Neuronal stem cell (in vitro differentiated cells): ENCODE data around the gene PTPRT.

Experiments
- DNase-seq: peaks from one replicate; pipeline ENCODE4 v3.0.0-alpha.2; 2013; ENCODE audit warnings: low spot score
- H2AFZ ChIP-seq: one replicate; pipeline ENCODE4 v1.6.1; 2013; ENCODE audit warnings: mild to moderate bottlenecking, low read length, inconsistent platforms
- H2AK5ac ChIP-seq: 2 replicates; pipeline ENCODE4 v1.6.1; 2013; ENCODE audit warnings: low read depth, mild to moderate bottlenecking, inconsistent platforms, low read length, moderate library complexity, mixed read lengths
- H2BK120ac ChIP-seq: 2 replicates; pipeline ENCODE4 v1.6.1; 2013; ENCODE audit warnings: low read depth, mild to moderate bottlenecking, inconsistent platforms, low read length, moderate library complexity, mixed read lengths
- H2BK12ac ChIP-seq: one replicate; pipeline ENCODE4 v1.6.1; 2013; ENCODE audit warnings: low read length, inconsistent platforms
- H2BK15ac ChIP-seq: 2 replicates; pipeline ENCODE4 v1.6.1; 2013; ENCODE audit warnings: mild to moderate bottlenecking, low read length, inconsistent platforms, mixed read lengths
- H2BK5ac ChIP-seq: one replicate; pipeline ENCODE4 v1.6.1; 2013; ENCODE audit warnings: inconsistent platforms, mild to moderate bottlenecking, low read length, moderate library complexity
- H3K14ac ChIP-seq: one replicate; pipeline ENCODE4 v1.6.1; 2013; ENCODE audit warnings: low read length, inconsistent platforms
- H3K18ac ChIP-seq: 2 replicates; pipeline ENCODE4 v1.6.1; 2013; ENCODE audit warnings: low read length, inconsistent platforms
- H3K23ac ChIP-seq: 2 replicates; pipeline ENCODE4 v1.6.1; 2013; ENCODE audit warnings: low read depth, mild to moderate bottlenecking, mixed read lengths, low read length, inconsistent platforms; ENCODE audit not compliant: poor library complexity
- H3K27ac ChIP-seq: replicated peaks from 3 replicates; pipeline ENCODE4 v1.5.1; 2013; ENCODE audit warnings: low read length, inconsistent platforms
- H3K27me3 ChIP-seq, 3 experiments: 2 replicates each; pipeline ENCODE4 v1.6.1; 2013; ENCODE audit warnings: low read length in 3 of 3, mild to moderate bottlenecking in 2 of 3, inconsistent platforms in 1 of 3, low read depth in 1 of 3, mixed read lengths in 1 of 3, moderate library complexity in 1 of 3; ENCODE audit not compliant: control insufficient read depth in 3 of 3, insufficient read depth in 3 of 3
- H3K36me3 ChIP-seq, 2 donors: replicated peaks in 1 of 2; 2 replicates each; pipeline ENCODE4 v1.6.1; 2013; ENCODE audit warnings: low read length in 2 of 2; ENCODE audit not compliant: control insufficient read depth in 2 of 2, insufficient read depth in 2 of 2
- H3K4ac ChIP-seq: 2 replicates; pipeline ENCODE4 v1.6.1; 2013; ENCODE audit warnings: inconsistent platforms, mild to moderate bottlenecking, low read length, moderate library complexity
- H3K4me1 ChIP-seq, 2 donors: 1 replicate in 1 of 2; 2 replicates in 1 of 2; pipeline ENCODE4 v1.6.1; 2013; ENCODE audit warnings: low read length in 2 of 2, low read depth in 1 of 2; ENCODE audit not compliant: control insufficient read depth in 2 of 2, insufficient read depth in 1 of 2
- H3K4me2 ChIP-seq: one replicate; pipeline ENCODE4 v1.6.1; 2013; ENCODE audit warnings: mild to moderate bottlenecking, low read length, inconsistent platforms; ENCODE audit not compliant: insufficient read depth, poor library complexity, severe bottlenecking
- H3K4me3 ChIP-seq, 2 donors: 2 replicates each; pipeline ENCODE4 v1.5.1; 2013; ENCODE audit warnings: low read length in 2 of 2, mild to moderate bottlenecking in 2 of 2, inconsistent platforms in 1 of 2, moderate library complexity in 1 of 2
- H3K79me1 ChIP-seq: one replicate; pipeline ENCODE4 v1.6.1; 2013; ENCODE audit warnings: low read depth, mild to moderate bottlenecking, inconsistent platforms, low read length, moderate library complexity
- H3K9ac ChIP-seq: one replicate; pipeline ENCODE4 v1.6.1; 2013; ENCODE audit warnings: mild to moderate bottlenecking, low read depth, low read length, inconsistent platforms; ENCODE audit not compliant: poor library complexity
- H3K9me3 ChIP-seq, 2 donors: replicated peaks in 1 of 2; 2 replicates each; pipeline versions ENCODE3 to v1.6.1; 2013; ENCODE audit warnings: low read length in 2 of 2, mild to moderate bottlenecking in 2 of 2, inconsistent platforms in 1 of 2, low read depth in 1 of 2, mixed read lengths in 1 of 2, moderate library complexity in 1 of 2; ENCODE audit not compliant: control insufficient read depth in 2 of 2, insufficient read depth in 1 of 2
- H4K8ac ChIP-seq: one replicate; pipeline ENCODE4 v1.6.1; 2013; ENCODE audit warnings: low read depth, mild to moderate bottlenecking, inconsistent platforms, low read length, moderate library complexity
- H4K91ac ChIP-seq: one replicate; pipeline ENCODE4 v1.6.1; 2013; ENCODE audit warnings: low read length, low read depth, mild to moderate bottlenecking, inconsistent platforms; ENCODE audit not compliant: poor library complexity
- WGBS, 2 donors: extraction: QIAGEN DNeasy Blood & Tissue Kit; methylation state at CpG; one replicate each; pipeline ENCODE4 v1.1.7; 2013; ENCODE audit warnings: missing lambda C conversion rate in 2 of 2, mixed read lengths in 1 of 2; ENCODE audit not compliant: insufficient read length in 2 of 2, insufficient replicate concordance in 1 of 2; ENCODE audit errors: extremely low coverage in 2 of 2; 5-methylcytosine and 5-hydroxymethylcytosine counted together

Gene PTPRT

DNA sequence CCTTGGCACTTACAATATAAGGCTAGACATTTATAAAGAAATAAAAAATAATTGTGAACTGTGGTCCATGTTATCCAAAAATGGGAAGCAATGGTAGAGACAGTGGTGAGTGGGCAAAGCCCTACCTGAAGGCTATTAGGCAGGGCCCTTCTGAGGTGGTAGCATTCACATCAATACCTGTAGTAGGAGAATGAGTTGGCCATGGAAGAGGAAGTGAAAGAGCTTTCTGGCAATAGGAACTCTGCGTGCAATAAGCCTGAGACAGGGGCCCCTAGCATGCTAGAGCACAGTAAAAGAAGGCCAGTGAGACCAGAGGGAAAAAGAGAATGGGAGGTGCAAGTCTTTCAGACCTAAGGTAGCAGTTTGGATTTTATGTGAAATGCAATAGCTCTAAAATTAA, 754.5 kb downstream of the PTPRT start:
- no peak for DNase-seq
- no peaks in the 10 kb centered on the region for H3K27me3 ChIP-seq
- no peaks in the 10 kb centered on the region for H3K79me1 ChIP-seq
- no peak overlapping the region for H3K9ac ChIP-seq
- no peak overlapping the region for H2AK5ac ChIP-seq
- no peak overlapping the region for H3K4me3 ChIP-seq
- no CpG with 5 or more reads among the region's 1 CpG for WGBS, 2 donors
- H3K9me3 ChIP-seq = no peaks in the 10 kb centered on the region
- no peak overlapping the region for H2BK5ac ChIP-seq
- no peaks in the 10 kb centered on the region for H3K4me1 ChIP-seq
- H3K14ac ChIP-seq = no peak overlapping the region
- no peak overlapping the region for H2BK15ac ChIP-seq
- H4K8ac ChIP-seq = no peak overlapping the region
- H3K18ac ChIP-seq = no peak overlapping the region
- no peak overlapping the region for H3K23ac ChIP-seq
- H3K36me3 ChIP-seq = no peaks in the 10 kb centered on the region
- no peak overlapping the region for H2AFZ ChIP-seq
- no peak overlapping the region for H2BK120ac ChIP-seq
- no peak overlapping the region for H3K4me2 ChIP-seq
- no peak overlapping the region for H3K4ac ChIP-seq
- no peak overlapping the region for H2BK12ac ChIP-seq
- H3K27ac ChIP-seq = no peak overlapping the region
- H4K91ac ChIP-seq = no peak overlapping the region

DNA sequence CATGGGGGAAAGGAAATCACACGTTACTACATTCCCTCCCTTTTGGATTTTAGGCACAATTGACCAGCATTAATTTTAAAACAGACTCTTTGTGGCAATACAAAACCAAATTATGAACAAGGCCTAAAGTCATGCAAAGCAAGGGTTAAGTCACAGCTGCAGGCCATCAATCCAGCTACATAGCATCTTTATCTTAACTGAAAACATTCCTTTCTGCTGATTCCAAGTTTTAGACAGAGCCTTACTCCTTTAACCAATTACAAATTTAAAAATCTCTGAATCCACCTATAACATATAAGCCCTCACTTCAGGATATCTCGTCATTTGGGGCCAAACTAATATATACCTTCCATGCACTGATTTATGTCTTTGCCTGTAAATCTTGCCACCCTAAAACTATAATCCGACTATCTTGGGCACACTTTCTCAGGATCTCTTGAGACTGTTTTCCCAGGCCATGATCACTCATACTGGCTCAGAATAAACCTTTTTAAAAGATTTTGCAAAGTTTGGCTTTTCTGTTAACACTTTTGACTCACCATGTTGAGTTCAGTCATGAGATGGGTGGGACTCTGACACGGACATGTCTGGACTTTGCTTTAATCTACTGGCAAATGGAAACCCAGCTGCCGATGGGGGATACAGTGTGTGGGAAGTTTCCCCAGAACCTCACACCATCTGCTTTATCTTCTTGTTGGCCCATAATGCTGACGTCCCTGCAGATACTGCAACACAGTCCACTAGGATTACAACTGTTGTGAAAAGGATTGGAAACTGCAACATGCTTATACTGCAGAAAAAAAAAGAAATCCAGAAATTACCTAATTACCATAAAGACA, 757.0 kb downstream of the PTPRT start:
- H2BK5ac ChIP-seq = no peak overlapping the region
- no peak overlapping the region for H3K4me3 ChIP-seq
- H3K9ac ChIP-seq = no peak overlapping the region
- no peak overlapping the region for H3K23ac ChIP-seq
- no peak overlapping the region for H2AFZ ChIP-seq
- H3K4me2 ChIP-seq = no peak overlapping the region
- no peaks in the 10 kb centered on the region for H3K79me1 ChIP-seq
- no peak overlapping the region for H2BK120ac ChIP-seq
- no peak overlapping the region for H4K8ac ChIP-seq
- no peak overlapping the region for H2BK12ac ChIP-seq
- H4K91ac ChIP-seq = no peak overlapping the region
- H3K27ac ChIP-seq = no peak overlapping the region
- H3K4ac ChIP-seq = no peak overlapping the region
- WGBS, 2 donors = no CpG with 5 or more reads among the region's 6 CpGs
- H3K14ac ChIP-seq = no peak overlapping the region
- DNase-seq = no peak
- no peaks in the 10 kb centered on the region for H3K36me3 ChIP-seq
- H3K4me1 ChIP-seq = no peaks in the 10 kb centered on the region
- H3K9me3 ChIP-seq = no peaks in the 10 kb centered on the region
- no peaks in the 10 kb centered on the region for H3K27me3 ChIP-seq
- H2BK15ac ChIP-seq = no peak overlapping the region
- H3K18ac ChIP-seq = no peak overlapping the region
- no peak overlapping the region for H2AK5ac ChIP-seq

DNA sequence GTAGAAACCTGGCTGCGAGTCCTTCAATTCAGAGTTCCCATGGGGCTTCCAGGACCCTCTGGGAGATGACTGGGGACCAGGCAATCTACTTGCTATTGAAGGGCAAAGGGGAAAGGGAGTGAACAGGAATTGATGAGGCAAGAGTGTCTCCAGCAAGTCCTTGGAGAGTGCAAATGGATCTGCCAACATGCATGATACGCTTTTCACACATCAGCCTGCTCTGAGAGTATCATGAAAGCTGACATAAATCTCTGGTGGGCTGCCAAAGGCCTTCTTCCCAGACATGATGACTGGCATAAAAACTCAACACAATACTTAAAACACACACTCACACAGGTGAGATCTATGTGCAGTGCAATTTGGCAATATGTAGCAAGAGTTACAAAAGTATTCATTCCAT, 759.1 kb downstream of the PTPRT start:
- Histone ChIP-seq H3K9ac (no peak overlapping the region), H3K23ac (no peak overlapping the region), H4K8ac (no peak overlapping the region), H3K27me3 (no peaks in the 10 kb centered on the region), H2BK120ac (no peak overlapping the region), H3K14ac (no peak overlapping the region), H3K79me1 (peaks cover 2% of the 10 kb centered on the region), H2BK15ac (no peak overlapping the region), H3K18ac (no peak overlapping the region), H3K4ac (no peak overlapping the region), H4K91ac (no peak overlapping the region), H2BK5ac (no peak overlapping the region), H3K4me3 (no peak overlapping the region), H2BK12ac (no peak overlapping the region), H3K36me3 (no peaks in the 10 kb centered on the region), H3K4me2 (no peak overlapping the region), H3K4me1 (no peaks in the 10 kb centered on the region), H3K27ac (no peak overlapping the region), H3K9me3 (no peaks in the 10 kb centered on the region), H2AK5ac (no peak overlapping the region), H2AFZ (no peak overlapping the region)
- WGBS, 2 donors = no CpG with 5 or more reads among the region's 2 CpGs
- DNase-seq = no peak

DNA sequence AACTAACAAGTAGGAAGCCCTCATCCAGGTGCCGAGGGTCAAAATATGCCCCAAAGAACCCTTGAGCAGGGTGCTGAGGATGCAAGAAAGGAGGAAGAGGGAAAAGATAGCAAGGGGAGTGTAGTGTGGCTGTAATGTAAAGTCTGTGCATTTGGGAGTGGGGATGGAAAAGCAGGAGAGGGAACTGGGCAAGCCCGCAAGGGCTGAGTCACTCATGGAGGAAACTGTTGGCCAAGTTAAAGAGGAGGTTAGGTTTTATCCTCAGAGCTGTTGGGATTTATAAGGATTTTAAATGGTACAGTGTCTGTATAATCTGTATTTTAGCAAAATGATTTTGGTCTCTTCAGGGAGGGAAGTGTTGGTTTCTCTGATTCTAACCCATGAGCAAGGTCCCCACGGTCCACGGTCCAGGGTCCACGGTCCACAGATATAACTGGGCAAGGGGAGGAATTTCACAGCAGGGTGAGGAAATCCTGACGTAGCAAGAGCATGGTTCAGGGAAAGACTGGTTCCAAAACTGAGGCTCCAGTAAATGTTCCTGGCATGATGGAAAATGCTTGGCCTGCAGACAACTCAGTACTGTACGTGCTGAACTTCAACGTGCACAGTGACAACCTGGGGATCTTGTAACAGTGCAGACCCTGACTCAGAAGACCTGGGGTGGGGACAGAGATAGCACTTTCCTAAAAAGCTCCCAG, 759.8 kb downstream of the PTPRT start:
- Histone ChIP-seq H3K27me3 (no peaks in the 10 kb centered on the region), H3K4ac (no peak overlapping the region), H3K4me1 (no peaks in the 10 kb centered on the region), H3K36me3 (no peaks in the 10 kb centered on the region), H2BK15ac (no peak overlapping the region), H3K27ac (no peak overlapping the region), H3K9me3 (no peaks in the 10 kb centered on the region), H4K8ac (no peak overlapping the region), H3K14ac (no peak overlapping the region), H4K91ac (no peak overlapping the region), H2AK5ac (no peak overlapping the region), H3K9ac (no peak overlapping the region), H3K4me3 (no peak overlapping the region), H2AFZ (no peak overlapping the region), H3K18ac (no peak overlapping the region), H2BK5ac (no peak overlapping the region), H2BK12ac (no peak overlapping the region), H3K4me2 (no peak overlapping the region), H3K79me1 (peaks cover 2% of the 10 kb centered on the region), H3K23ac (no peak overlapping the region), H2BK120ac (no peak overlapping the region)
- no peak for DNase-seq
- WGBS, 2 donors = no CpG with 5 or more reads among the region's 8 CpGs
